Measurements from ENCODE around the gene IFT88.

IFT88 gene

DNA sequence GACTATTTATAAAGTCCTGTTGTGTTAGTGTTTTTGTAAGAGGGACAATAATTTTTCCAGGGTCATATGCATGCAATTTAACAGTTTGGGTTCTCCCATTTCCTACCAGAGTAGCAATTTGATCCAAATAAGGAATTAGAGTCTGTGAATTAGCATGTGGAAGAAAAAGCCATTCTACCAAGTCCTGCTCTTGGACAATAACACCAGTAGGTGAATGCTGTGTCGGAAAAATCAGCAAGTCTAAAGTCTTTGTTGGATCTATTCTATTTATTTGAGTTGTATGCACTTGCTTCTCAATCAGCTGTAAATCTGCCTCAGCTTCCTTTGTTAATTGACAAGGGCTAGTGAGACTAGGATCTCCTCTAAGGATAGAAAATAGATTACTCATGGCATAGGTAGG, 115.1 kb downstream of the IFT88 start:
- 79 to 83% methylated on average over 1 of the region's 1 CpG for WGBS, 2 experiments
- Histone ChIP-seq H3K27me3 (ENCODE audit: control insufficient read depth, insufficient read depth, low read length, poor library complexity, severe bottlenecking) (no peaks in the 10 kb centered on the region), H3K9me3 (ENCODE audit: control insufficient read depth, low read length) (no peaks in the 10 kb centered on the region), H3K4me1 (ENCODE audit: control insufficient read depth, insufficient read depth, low read length) (peaks cover 5% of the 10 kb centered on the region), H3K4me3 (ENCODE audit: insufficient read depth, low read depth, low read length) (no peak overlapping the region), H3K36me3 (ENCODE audit: control insufficient read depth, insufficient read depth, low read length) (no peaks in the 10 kb centered on the region), H3K27ac (ENCODE audit: insufficient read depth, low read depth, low read length, poor library complexity, severe bottlenecking) (no peak overlapping the region)

GRCh38 chr13:20684041-20684440, 117.1 kb downstream of the IFT88 start:
- no peaks in the 10 kb centered on the region for H3K9me3 ChIP-seq (ENCODE audit: control insufficient read depth, low read length)
- no peak overlapping the region for H3K4me3 ChIP-seq (ENCODE audit: insufficient read depth, low read depth, low read length)
- no peaks in the 10 kb centered on the region for H3K27me3 ChIP-seq (ENCODE audit: control insufficient read depth, insufficient read depth, low read length, poor library complexity, severe bottlenecking)
- no peaks in the 10 kb centered on the region for H3K36me3 ChIP-seq (ENCODE audit: control insufficient read depth, insufficient read depth, low read length)
- H3K27ac ChIP-seq (ENCODE audit: insufficient read depth, low read depth, low read length, poor library complexity, severe bottlenecking): no peak overlapping the region
- peaks cover 5% of the 10 kb centered on the region for H3K4me1 ChIP-seq (ENCODE audit: control insufficient read depth, insufficient read depth, low read length)
- WGBS, 2 experiments: 88 to 92% methylated on average over 4 of the region's 4 CpGs

GRCh38 chr13:20684546-20684945, 117.6 kb downstream of the IFT88 start:
- Histone ChIP-seq H3K36me3 (ENCODE audit: control insufficient read depth, insufficient read depth, low read length) (no peaks in the 10 kb centered on the region), H3K27me3 (ENCODE audit: control insufficient read depth, insufficient read depth, low read length, poor library complexity, severe bottlenecking) (no peaks in the 10 kb centered on the region), H3K4me3 (ENCODE audit: insufficient read depth, low read depth, low read length) (no peak overlapping the region), H3K9me3 (ENCODE audit: control insufficient read depth, low read length) (no peaks in the 10 kb centered on the region), H3K27ac (ENCODE audit: insufficient read depth, low read depth, low read length, poor library complexity, severe bottlenecking) (no peak overlapping the region), H3K4me1 (ENCODE audit: control insufficient read depth, insufficient read depth, low read length) (peaks cover 5% of the 10 kb centered on the region)
- 77 to 80% methylated on average over 17 of the region's 18 CpGs for WGBS, 2 experiments

- WGBS, 2 experiments: 70 to 78% methylated on average over 6 of the region's 6 CpGs
Measured at GRCh38 chr13:20685092-20685491, 118.1 kb downstream of the IFT88 start.

DNA sequence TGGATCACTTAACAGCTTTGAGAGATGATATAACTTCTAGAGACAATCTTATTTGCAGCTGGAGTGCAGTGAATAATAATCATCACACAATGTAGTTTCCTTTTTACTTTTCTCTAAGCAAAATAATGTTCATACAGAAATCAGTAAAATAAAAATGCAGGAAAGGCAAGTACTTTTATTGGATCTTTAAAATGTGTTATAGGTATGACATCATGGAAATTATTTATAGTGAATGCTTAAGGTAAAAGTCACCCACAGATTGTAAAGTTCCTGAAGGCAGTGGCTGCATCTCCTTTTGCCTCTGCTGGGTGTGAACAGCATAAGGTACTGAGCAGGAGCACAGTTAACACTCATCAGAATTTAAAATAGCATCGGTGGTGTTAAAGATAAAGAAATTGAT, 119.2 kb downstream of the IFT88 start:
- WGBS, 2 experiments: no CpG with 5 or more reads among the region's 1 CpG
- Histone ChIP-seq H3K4me1 (ENCODE audit: control insufficient read depth, insufficient read depth, low read length) (peaks cover 5% of the 10 kb centered on the region), H3K36me3 (ENCODE audit: control insufficient read depth, insufficient read depth, low read length) (no peaks in the 10 kb centered on the region), H3K4me3 (ENCODE audit: insufficient read depth, low read depth, low read length) (no peak overlapping the region), H3K27ac (ENCODE audit: insufficient read depth, low read depth, low read length, poor library complexity, severe bottlenecking) (no peak overlapping the region), H3K27me3 (ENCODE audit: control insufficient read depth, insufficient read depth, low read length, poor library complexity, severe bottlenecking) (no peaks in the 10 kb centered on the region), H3K9me3 (ENCODE audit: control insufficient read depth, low read length) (no peaks in the 10 kb centered on the region)

More at GRCh38 chr13:20685092-20685491, 118.1 kb downstream of the IFT88 start:
- Histone ChIP-seq H3K27me3 (ENCODE audit: control insufficient read depth, insufficient read depth, low read length, poor library complexity, severe bottlenecking) (no peaks in the 10 kb centered on the region), H3K27ac (ENCODE audit: insufficient read depth, low read depth, low read length, poor library complexity, severe bottlenecking) (no peak overlapping the region), H3K4me1 (ENCODE audit: control insufficient read depth, insufficient read depth, low read length) (peaks cover 5% of the 10 kb centered on the region), H3K4me3 (ENCODE audit: insufficient read depth, low read depth, low read length) (no peak overlapping the region), H3K9me3 (ENCODE audit: control insufficient read depth, low read length) (no peaks in the 10 kb centered on the region), H3K36me3 (ENCODE audit: control insufficient read depth, insufficient read depth, low read length) (no peaks in the 10 kb centered on the region)

DNA sequence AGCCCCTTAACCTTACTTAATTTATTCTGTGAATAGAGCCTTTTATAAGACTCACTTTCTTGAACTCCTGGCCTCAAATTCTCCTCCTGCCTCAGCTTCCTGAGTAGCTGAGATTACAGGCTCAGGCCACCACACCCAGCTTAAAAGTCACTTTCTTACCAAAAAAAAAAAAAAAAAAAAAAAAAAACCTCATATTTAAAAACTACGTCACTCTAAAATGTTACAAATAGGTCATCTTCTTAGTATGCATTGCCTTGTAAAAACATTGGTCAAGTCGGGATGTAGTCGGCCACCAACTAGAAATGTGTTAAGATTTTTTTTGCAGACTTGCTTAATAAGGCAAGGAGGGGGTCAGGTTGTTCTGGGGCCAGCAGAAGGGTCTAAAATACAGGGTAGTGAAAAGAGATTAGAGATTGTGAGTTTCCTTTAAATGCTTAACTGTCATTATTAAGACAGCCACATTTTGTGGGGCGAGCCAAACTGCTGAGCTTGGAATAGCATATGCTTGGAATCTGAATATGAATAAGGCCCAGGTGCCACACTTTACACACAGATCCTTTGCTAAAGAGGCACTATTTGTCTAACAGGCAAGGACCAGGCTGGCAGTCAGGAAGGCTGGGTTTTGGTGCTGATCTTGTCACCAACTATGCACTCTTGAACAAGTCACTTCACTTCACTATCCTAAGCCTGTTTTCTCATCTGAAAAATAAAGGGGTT, 120.1 kb downstream of the IFT88 start:
- no peaks in the 10 kb centered on the region for H3K36me3 ChIP-seq (ENCODE audit: control insufficient read depth, insufficient read depth, low read length)
- no peak overlapping the region for H3K4me3 ChIP-seq (ENCODE audit: insufficient read depth, low read depth, low read length)
- H3K27me3 ChIP-seq (ENCODE audit: control insufficient read depth, insufficient read depth, low read length, poor library complexity, severe bottlenecking): no peaks in the 10 kb centered on the region
- WGBS, 2 experiments: 90 to 98% methylated on average over 4 of the region's 4 CpGs
- H3K4me1 ChIP-seq (ENCODE audit: control insufficient read depth, insufficient read depth, low read length): no peaks in the 10 kb centered on the region
- no peak overlapping the region for H3K27ac ChIP-seq (ENCODE audit: insufficient read depth, low read depth, low read length, poor library complexity, severe bottlenecking)
- no peaks in the 10 kb centered on the region for H3K9me3 ChIP-seq (ENCODE audit: control insufficient read depth, low read length)

DNA sequence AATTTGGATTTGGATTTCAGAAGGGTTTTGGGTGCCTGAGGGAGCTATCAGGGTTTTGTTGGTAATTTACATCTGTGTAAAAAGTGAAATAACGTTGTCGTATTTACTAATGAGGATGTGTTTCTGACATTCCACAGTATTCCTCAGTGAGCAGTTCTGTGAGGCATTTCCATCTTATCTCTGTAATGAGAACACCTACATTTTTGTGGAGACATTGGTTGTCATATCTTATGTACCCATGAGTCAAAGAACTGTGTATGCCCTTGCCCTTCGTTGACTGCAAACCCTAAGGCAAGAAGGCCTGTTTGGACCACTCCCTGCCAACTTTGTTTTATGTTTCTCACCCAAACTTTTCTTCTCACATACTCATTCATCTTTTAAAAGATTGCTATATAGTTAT, 122.3 kb downstream of the IFT88 start:
- Histone ChIP-seq H3K9me3 (ENCODE audit: control insufficient read depth, low read length) (no peaks in the 10 kb centered on the region), H3K4me3 (ENCODE audit: insufficient read depth, low read depth, low read length) (no peak overlapping the region), H3K36me3 (ENCODE audit: control insufficient read depth, insufficient read depth, low read length) (no peaks in the 10 kb centered on the region), H3K27ac (ENCODE audit: insufficient read depth, low read depth, low read length, poor library complexity, severe bottlenecking) (no peak overlapping the region), H3K27me3 (ENCODE audit: control insufficient read depth, insufficient read depth, low read length, poor library complexity, severe bottlenecking) (no peaks in the 10 kb centered on the region), H3K4me1 (ENCODE audit: control insufficient read depth, insufficient read depth, low read length) (no peaks in the 10 kb centered on the region)
- WGBS, 2 experiments: 95 to 97% methylated on average over 3 of the region's 3 CpGs

DNA sequence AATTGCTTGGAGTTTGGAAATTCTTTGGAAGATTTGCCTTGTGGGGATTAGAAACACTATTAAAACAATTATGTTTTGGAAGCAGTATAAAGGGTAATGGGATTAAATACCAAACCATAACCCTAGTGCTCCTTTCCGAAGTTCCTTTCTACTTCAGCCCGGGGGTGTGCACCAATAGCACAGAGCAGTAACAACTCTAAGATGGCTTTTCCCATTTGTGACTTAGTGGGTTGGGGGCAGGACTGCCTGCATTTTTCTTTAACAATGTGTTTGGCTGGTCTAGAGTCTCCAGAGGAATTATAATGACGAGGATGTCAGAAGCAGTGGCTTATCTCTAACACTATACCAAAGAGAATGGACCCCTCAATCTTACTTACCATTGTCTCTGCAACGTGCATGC, 124.7 kb downstream of the IFT88 start:
- H3K4me3 ChIP-seq (ENCODE audit: insufficient read depth, low read depth, low read length): no peak overlapping the region
- H3K9me3 ChIP-seq (ENCODE audit: control insufficient read depth, low read length): no peaks in the 10 kb centered on the region
- H3K27ac ChIP-seq (ENCODE audit: insufficient read depth, low read depth, low read length, poor library complexity, severe bottlenecking): no peak overlapping the region
- 62 to 68% methylated on average over 3 to 4 of the region's 4 CpGs for WGBS, 2 experiments
- no peaks in the 10 kb centered on the region for H3K4me1 ChIP-seq (ENCODE audit: control insufficient read depth, insufficient read depth, low read length)
- H3K36me3 ChIP-seq (ENCODE audit: control insufficient read depth, insufficient read depth, low read length): no peaks in the 10 kb centered on the region
- no peaks in the 10 kb centered on the region for H3K27me3 ChIP-seq (ENCODE audit: control insufficient read depth, insufficient read depth, low read length, poor library complexity, severe bottlenecking)

- Histone ChIP-seq H3K27ac (ENCODE audit: insufficient read depth, low read depth, low read length, poor library complexity, severe bottlenecking) (no peak overlapping the region), H3K4me3 (ENCODE audit: insufficient read depth, low read depth, low read length) (no peak overlapping the region), H3K4me1 (ENCODE audit: control insufficient read depth, insufficient read depth, low read length) (no peaks in the 10 kb centered on the region), H3K9me3 (ENCODE audit: control insufficient read depth, low read length) (no peaks in the 10 kb centered on the region), H3K36me3 (ENCODE audit: control insufficient read depth, insufficient read depth, low read length) (no peaks in the 10 kb centered on the region), H3K27me3 (ENCODE audit: control insufficient read depth, insufficient read depth, low read length, poor library complexity, severe bottlenecking) (peaks cover 11% of the 10 kb centered on the region)
- 83 to 92% methylated on average over 4 of the region's 4 CpGs for WGBS, 2 experiments
Measured at GRCh38 chr13:20696073-20696472, 129.1 kb downstream of the IFT88 start.

- H3K36me3 ChIP-seq (ENCODE audit: control insufficient read depth, insufficient read depth, low read length): no peaks in the 10 kb centered on the region
- no peaks in the 10 kb centered on the region for H3K4me1 ChIP-seq (ENCODE audit: control insufficient read depth, insufficient read depth, low read length)
- H3K27me3 ChIP-seq (ENCODE audit: control insufficient read depth, insufficient read depth, low read length, poor library complexity, severe bottlenecking): peaks cover 35% of the 10 kb centered on the region
- H3K9me3 ChIP-seq (ENCODE audit: control insufficient read depth, low read length): no peaks in the 10 kb centered on the region
- H3K27ac ChIP-seq (ENCODE audit: insufficient read depth, low read depth, low read length, poor library complexity, severe bottlenecking): no peak overlapping the region
- 89 to 93% methylated on average over 8 to 9 of the region's 9 CpGs for WGBS, 2 experiments
- no peak overlapping the region for H3K4me3 ChIP-seq (ENCODE audit: insufficient read depth, low read depth, low read length)
Measured at GRCh38 chr13:20699715-20700114, 132.8 kb downstream of the IFT88 start.
